ENCODE results near the gene MAPK9. TPM values are rescaled to one million over a fixed set of nuclear protein-coding genes. Genes with fewer than 3 reads are reported as not detected.

Gene MAPK9
- total RNA-seq, 1 donor from 2014 or later: 37.5 TPM

DNA sequence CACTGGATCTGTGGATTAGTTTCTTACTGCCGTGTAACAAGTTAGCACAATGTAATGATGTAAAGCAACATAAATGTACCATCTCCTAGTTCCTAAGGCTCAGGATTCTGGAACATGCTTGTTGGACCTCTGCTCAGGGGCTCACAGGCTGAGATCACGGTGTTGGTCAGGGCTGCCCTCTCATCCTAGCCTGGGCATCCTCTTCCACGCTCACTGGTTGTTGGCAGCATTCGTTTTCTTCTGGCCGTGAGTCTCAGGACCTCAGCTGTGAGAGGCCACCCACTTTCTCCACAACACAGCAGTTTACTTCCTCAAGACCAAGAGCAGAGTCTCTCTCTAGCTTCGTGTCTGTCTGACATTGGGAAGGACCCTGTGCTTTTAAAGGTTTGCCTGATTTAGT is 100.2 kb downstream of the MAPK9 start:
- DNase-seq (ENCODE audit: low spot score): no peak
- intact Hi-C loops (cut with DNase I): no loop called here

DNA sequence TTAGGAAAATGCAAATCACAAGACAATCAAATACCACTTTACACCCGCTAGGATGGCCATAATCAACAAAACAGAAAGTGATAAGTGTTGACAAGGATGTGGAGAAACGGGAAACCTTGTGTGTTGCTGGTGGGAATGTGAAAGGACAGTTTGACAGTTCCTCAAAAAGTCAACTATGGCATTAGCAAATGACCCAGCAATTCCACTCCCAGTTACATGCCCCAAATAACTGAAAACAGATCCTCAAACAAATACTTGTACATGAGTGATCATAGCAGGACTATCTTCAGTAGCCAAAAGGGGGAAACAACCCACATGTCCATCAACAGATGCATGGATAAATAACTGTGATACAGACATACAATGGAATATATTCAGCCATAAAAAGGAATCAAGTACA is 104.1 kb downstream of the MAPK9 start:
- no peak for DNase-seq (ENCODE audit: low spot score)
- intact Hi-C loops (cut with DNase I): no loop called here

Other genes with a start within 250 kb of the MAPK9 start
- 33.7 TPM for gene RNF130, start 220.3 kb downstream of the MAPK9 start, total RNA-seq
- gene RASGEF1C, start 82.9 kb downstream of the MAPK9 start, total RNA-seq: 0.40 TPM
- gene GFPT2, start 61.3 kb upstream of the MAPK9 start, total RNA-seq: 12.9 TPM
- gene CNOT6, start 202.3 kb upstream of the MAPK9 start, total RNA-seq: 18.4 TPM

Data from cardiac septum (tissue), 1 donor.